Measurements from ENCODE around the gene KCNA1. TPM values are rescaled to one million over a fixed set of nuclear protein-coding genes. Genes with fewer than 3 reads are reported as not detected.

Gene KCNA1
- total RNA-seq, 1 experiment from 2014 or later = not detected

DNA sequence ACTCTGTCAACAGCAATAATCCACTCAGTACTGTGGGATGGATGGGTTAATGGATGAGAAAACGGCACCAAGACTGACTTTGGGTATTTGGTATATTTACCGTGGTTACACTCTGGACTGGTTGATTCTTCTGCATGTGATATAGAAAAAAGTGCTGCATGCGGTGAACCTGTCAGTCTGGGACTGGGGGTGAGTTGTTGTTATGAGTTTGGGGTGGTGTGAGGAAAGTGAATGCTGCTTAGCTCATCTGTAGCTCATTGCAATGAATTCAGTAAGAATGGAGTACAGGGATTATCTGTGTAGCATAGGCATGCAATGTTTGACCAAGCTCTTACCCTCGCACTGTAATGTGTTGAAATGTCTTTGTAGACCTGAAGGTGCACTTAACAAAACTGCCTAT, 6.0 kb downstream of the KCNA1 start:
- Histone ChIP-seq H3K9me3 (ENCODE audit: low read length) (no peaks in the 10 kb centered on the region), H3K36me3 (ENCODE audit: low read depth, low read length) (no peaks in the 10 kb centered on the region), H2AFZ (ENCODE audit: low read length) (no peak overlapping the region), H3K4me2 (ENCODE audit: low read length) (no peak overlapping the region), H3K4me1 (ENCODE audit: insufficient read depth, low read length) (no peaks in the 10 kb centered on the region), H3K27me3 (ENCODE audit: low read length) (peaks cover 8% of the 10 kb centered on the region), H3F3A (ENCODE audit: low read length, unreplicated experiment) (no peaks in the 10 kb centered on the region), H3K4me3 (ENCODE audit: low read length) (no peak overlapping the region), H3K9me2 (replicated peaks; ENCODE audit: low read length) (no peaks in the 10 kb centered on the region), H3K79me2 (ENCODE audit: low read length) (no peaks in the 10 kb centered on the region), H3K9ac (ENCODE audit: low read length) (no peak overlapping the region), H4K20me1 (ENCODE audit: low read length) (no peaks in the 10 kb centered on the region), H3K27ac (ENCODE audit: low read length) (no peak overlapping the region)
- ATAC-seq (no peak), DNase-seq (no peak)
- TF ChIP-seq EZH2 (IDR thresholded peaks at IDR 0.05; ENCODE audit: low read length, unreplicated experiment) = no peak
- TF ChIP-seq, protein P1, sequence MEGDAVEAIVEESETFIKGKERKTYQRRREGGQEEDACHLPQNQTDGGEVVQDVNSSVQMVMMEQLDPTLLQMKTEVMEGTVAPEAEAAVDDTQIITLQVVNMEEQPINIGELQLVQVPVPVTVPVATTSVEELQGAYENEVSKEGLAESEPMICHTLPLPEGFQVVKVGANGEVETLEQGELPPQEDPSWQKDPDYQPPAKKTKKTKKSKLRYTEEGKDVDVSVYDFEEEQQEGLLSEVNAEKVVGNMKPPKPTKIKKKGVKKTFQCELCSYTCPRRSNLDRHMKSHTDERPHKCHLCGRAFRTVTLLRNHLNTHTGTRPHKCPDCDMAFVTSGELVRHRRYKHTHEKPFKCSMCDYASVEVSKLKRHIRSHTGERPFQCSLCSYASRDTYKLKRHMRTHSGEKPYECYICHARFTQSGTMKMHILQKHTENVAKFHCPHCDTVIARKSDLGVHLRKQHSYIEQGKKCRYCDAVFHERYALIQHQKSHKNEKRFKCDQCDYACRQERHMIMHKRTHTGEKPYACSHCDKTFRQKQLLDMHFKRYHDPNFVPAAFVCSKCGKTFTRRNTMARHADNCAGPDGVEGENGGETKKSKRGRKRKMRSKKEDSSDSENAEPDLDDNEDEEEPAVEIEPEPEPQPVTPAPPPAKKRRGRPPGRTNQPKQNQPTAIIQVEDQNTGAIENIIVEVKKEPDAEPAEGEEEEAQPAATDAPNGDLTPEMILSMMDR (conservative IDR thresholded peaks at IDR 0.05; ENCODE audit: low read depth, low read length) = no peak
- no peak for TF ChIP-seq EZH2phosphoT487 (IDR thresholded peaks at IDR 0.05; ENCODE audit: borderline replicate concordance, low read length)
- ChIA-PET POLR2A (ENCODE audit: unreplicated experiment) (no interaction called here), CTCF (no interaction called here)
- intact Hi-C loops (cut with micrococcal nuclease) = no loop called here
- BruUV-seq (replicated peaks) = no TSS peak

DNA sequence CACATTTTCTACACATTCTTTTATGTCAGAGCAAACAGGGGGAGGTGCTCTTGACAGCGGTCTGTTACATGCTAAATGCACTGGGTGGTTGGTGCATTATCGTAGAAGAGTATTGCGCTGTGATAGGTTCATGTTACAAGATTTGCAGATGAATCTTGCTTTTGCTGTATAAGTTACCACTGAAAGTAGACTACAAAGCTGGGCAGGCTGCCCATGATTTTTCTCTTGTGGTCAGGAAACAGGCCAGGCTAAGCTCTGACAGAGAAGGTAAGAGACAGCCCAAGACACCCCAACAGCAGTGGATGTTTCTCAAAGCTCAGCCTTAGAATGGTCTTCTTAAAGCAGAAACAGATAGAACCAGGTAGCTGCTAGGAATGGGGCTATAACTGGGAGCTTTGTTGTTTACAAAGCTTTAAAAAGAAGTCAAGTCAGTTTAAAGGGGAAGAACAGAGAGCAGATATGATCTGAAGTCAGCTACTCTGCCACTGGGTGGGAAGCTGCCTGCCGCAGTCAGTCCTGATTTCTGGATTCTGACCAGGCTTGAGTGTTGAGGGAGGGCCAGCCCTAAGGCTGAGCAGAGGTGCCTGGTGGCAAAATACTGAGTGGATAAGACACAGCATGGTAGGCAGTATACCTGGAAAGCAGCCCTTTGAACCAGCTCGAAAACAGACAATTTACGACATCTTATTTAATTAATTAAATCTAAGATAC, 9.4 kb downstream of the KCNA1 start:
- intact Hi-C loops (cut with micrococcal nuclease) = no loop called here
- Histone ChIP-seq H3K9ac (ENCODE audit: low read length) (no peak overlapping the region), H3K4me2 (ENCODE audit: low read length) (no peak overlapping the region), H3K4me3 (ENCODE audit: low read length) (no peak overlapping the region), H3F3A (ENCODE audit: low read length, unreplicated experiment) (no peaks in the 10 kb centered on the region), H3K9me2 (replicated peaks; ENCODE audit: low read length) (no peaks in the 10 kb centered on the region), H2AFZ (ENCODE audit: low read length) (no peak overlapping the region), H4K20me1 (ENCODE audit: low read length) (no peaks in the 10 kb centered on the region), H3K9me3 (ENCODE audit: low read length) (no peaks in the 10 kb centered on the region), H3K79me2 (ENCODE audit: low read length) (no peaks in the 10 kb centered on the region), H3K36me3 (ENCODE audit: low read depth, low read length) (no peaks in the 10 kb centered on the region), H3K4me1 (ENCODE audit: insufficient read depth, low read length) (no peaks in the 10 kb centered on the region), H3K27ac (ENCODE audit: low read length) (no peak overlapping the region), H3K27me3 (ENCODE audit: low read length) (peaks cover 5% of the 10 kb centered on the region)
- BruUV-seq (replicated peaks) = no TSS peak
- ATAC-seq = no peak
- no peak for DNase-seq
- POLR2A ChIA-PET (ENCODE audit: unreplicated experiment) = no interaction called here
- TF ChIP-seq EZH2 (IDR thresholded peaks at IDR 0.05; ENCODE audit: low read length, unreplicated experiment) = no peak
- TF ChIP-seq EZH2phosphoT487 (IDR thresholded peaks at IDR 0.05; ENCODE audit: borderline replicate concordance, low read length) = no peak
- TF ChIP-seq, protein P1 (conservative IDR thresholded peaks at IDR 0.05; ENCODE audit: low read depth, low read length) = no peak
- CTCF ChIA-PET = no interaction called here

DNA sequence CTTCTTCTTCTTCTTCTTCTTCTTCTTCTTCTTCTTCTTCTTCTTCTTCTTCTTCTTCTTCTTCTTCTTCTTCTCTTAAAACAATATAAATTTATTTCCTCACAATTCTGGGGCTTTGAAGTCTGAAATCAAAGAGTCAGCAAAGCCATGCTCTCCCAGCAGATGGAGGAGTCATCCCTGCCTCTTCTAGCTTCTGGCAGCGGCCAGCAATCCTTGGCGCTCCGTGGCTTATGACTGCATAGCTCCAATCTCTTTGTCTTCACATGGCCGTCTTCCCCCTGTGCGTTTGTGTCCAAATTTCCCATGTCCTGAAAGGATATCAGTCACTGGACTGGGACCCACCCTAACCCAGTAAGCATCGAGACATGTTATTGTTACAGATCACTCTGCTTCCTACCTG, 22.9 kb downstream of the KCNA1 start:
- Histone ChIP-seq H3K4me3 (ENCODE audit: low read length) (no peak overlapping the region), H3K79me2 (ENCODE audit: low read length) (no peaks in the 10 kb centered on the region), H3K9ac (ENCODE audit: low read length) (no peak overlapping the region), H3K4me1 (ENCODE audit: insufficient read depth, low read length) (no peaks in the 10 kb centered on the region), H3K27ac (ENCODE audit: low read length) (no peak overlapping the region), H3K36me3 (ENCODE audit: low read depth, low read length) (no peaks in the 10 kb centered on the region), H2AFZ (ENCODE audit: low read length) (no peak overlapping the region), H3K4me2 (ENCODE audit: low read length) (no peak overlapping the region), H3K9me2 (replicated peaks; ENCODE audit: low read length) (no peaks in the 10 kb centered on the region), H3K9me3 (ENCODE audit: low read length) (no peaks in the 10 kb centered on the region), H4K20me1 (ENCODE audit: low read length) (no peaks in the 10 kb centered on the region), H3F3A (ENCODE audit: low read length, unreplicated experiment) (no peaks in the 10 kb centered on the region), H3K27me3 (ENCODE audit: low read length) (peaks cover 8% of the 10 kb centered on the region)
- TF ChIP-seq EZH2 (IDR thresholded peaks at IDR 0.05; ENCODE audit: low read length, unreplicated experiment) (no peak), EZH2phosphoT487 (IDR thresholded peaks at IDR 0.05; ENCODE audit: borderline replicate concordance, low read length) (no peak)
- TF ChIP-seq, protein P1 (conservative IDR thresholded peaks at IDR 0.05; ENCODE audit: low read depth, low read length) = no peak
- POLR2A ChIA-PET (ENCODE audit: unreplicated experiment) = no interaction called here
- no TSS peak for BruUV-seq (replicated peaks)
- DNase-seq (no peak), ATAC-seq (no peak)
- CTCF ChIA-PET = no interaction called here
- intact Hi-C loops (cut with micrococcal nuclease) = no loop called here

Data from PC-3 (cell line).